ENCODE results near the gene RASGEF1B. TPM values are rescaled to one million over a fixed set of nuclear protein-coding genes. Genes with fewer than 3 reads are reported as not detected.

Gene RASGEF1B
- 0.12 and 0.16 TPM in 2 replicates for total RNA-seq

DNA sequence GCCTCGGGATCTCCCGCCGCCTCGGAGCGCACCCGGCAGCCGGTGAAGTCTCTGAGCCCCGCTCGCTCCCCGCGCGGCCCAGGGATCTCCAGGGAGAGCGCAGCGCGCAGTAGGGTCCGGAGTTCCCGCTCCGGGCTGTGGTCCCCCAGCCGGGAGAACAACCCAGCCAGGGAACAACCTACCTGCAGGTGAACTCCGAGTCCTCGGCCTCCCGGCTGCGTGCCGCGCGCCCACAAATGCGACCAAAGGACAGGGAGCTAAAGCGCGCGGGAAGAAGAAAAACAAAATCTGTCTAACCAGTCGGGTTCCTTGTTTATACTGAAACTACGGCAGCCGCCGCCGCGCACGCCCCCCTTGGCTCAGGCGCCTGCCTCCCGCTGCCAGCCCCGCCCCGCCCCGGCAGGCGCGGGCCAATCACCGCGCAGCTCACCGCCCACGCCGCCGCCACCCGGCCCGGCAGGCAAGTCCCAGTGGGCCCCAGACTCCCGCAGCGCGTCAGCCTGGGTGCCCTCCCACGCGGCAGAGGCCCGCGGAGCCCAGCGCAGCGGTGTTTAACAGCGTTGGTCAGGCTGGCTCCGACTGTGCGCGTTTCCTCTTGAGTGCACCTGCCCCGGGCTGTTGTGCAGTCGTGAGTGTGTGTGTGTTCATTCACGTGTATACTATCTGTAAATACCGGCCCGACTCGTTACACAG lies at the start of gene RASGEF1B:
RASGEF1B (minus strand) TSS at position 320 of the 693 bp plus-strand sequence. CDS start 12,399 bp downstream, outside the sequence.

Measured in hair follicle dermal papilla cell (primary cell).